ENCODE results near the gene PVRIG.
A peak's percentile ranks its signal among the peaks of the same experiment; 100 is the strongest.
"Not testable (repeated sequence)": the region's sequence is repeated elsewhere in the genome, so short reads cannot be mapped to it uniquely, and the experiment has no call there.

The PVRIG gene

GRCh38 chr7:100269306-100270045, 49.7 kb downstream of the PVRIG start:
- not testable (repeated sequence) for H3K4me3 Mint-ChIP-seq

DNA sequence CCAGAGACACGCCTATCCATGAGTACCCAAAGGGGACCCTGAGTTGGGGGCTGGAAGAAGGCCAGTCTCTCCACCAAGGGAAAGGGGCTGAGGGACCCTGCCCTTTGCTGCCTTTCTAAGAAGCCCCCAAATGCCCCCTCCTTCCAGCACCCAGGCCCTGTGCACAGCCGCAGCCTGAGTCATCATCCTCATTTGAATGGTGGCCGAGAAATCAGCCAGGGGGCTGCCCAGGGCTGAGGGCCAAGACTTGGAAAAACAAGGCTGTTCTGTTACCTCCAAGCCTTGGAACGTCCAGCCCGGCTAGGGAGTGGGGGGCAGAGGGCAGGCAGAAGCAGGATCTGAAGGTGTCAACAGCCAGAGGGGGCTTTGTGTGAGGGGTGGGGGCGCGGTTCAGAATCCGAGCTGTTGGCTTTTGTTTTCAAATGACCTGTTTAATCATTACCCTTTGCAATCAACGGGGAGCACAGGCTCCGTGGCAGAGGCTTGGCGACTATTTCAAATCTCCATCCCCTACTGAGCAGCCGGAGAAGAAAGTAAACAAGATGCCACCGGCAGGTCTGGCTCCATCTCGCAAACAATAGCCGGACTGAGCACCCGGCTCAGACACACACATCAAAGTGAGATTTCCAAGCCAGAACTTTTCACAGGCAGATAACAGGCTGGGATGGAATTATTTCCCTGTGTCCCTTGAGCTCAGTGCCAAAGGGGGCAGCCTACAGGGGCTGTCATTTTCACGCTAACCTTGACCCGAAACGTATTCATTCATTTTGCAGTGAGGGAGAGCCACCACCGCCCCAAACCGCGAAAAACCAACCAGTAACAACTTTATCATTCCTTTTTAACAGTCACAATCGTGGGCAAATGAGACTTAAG, 50.5 kb downstream of the PVRIG start:
- not testable (repeated sequence) for H3K27me3 Mint-ChIP-seq; DNase-seq; H3K9me3 Mint-ChIP-seq; H3K36me3 Mint-ChIP-seq (ENCODE audit: low read depth)
- peaks cover 15% of the 10 kb centered on the region for H3K4me1 Mint-ChIP-seq (ENCODE audit: low read depth)
- H3K27ac Mint-ChIP-seq, result peak overlapping the region; percentile 87
- peak overlapping the region; percentile 73 for H3K4me3 Mint-ChIP-seq

More at GRCh38 chr7:100269306-100270045, 49.7 kb downstream of the PVRIG start:
- not testable (repeated sequence) for H3K27ac Mint-ChIP-seq; H3K36me3 Mint-ChIP-seq (ENCODE audit: low read depth); DNase-seq; H3K9me3 Mint-ChIP-seq; H3K27me3 Mint-ChIP-seq
- H3K4me1 Mint-ChIP-seq (ENCODE audit: low read depth), result peaks cover 13% of the 10 kb centered on the region
